ENCODE measurements around the gene FSIP2.

The FSIP2 gene

GRCh38 chr2:185857691-185858090 lies 119.1 kb downstream of the FSIP2 start:
- TF ChIP-seq ISL1 (CRISPR knock-in tag; IDR thresholded peaks at IDR 0.05) (no peak), CREB5 (CRISPR knock-in tag; IDR thresholded peaks at IDR 0.05; ENCODE audit: low read depth) (no peak), PPARA (CRISPR knock-in tag; IDR thresholded peaks at IDR 0.05; ENCODE audit: borderline replicate concordance) (no peak), ZNF565 (CRISPR knock-in tag; conservative IDR thresholded peaks at IDR 0.05; ENCODE audit: low read depth) (no peak), ZNF8 (CRISPR knock-in tag; IDR thresholded peaks at IDR 0.05) (no peak), TOX (CRISPR knock-in tag; IDR thresholded peaks at IDR 0.05; ENCODE audit: borderline replicate concordance) (no peak), ZC3H10 (CRISPR knock-in tag; IDR thresholded peaks at IDR 0.05) (no peak), POU6F1 (CRISPR knock-in tag; IDR thresholded peaks at IDR 0.05; ENCODE audit: borderline replicate concordance, low read depth) (no peak), CSRNP3 (CRISPR knock-in tag; IDR thresholded peaks at IDR 0.05) (no peak), ZFP3 (CRISPR knock-in tag; IDR thresholded peaks at IDR 0.05) (no peak), SNAI2 (CRISPR knock-in tag; IDR thresholded peaks at IDR 0.05) (no peak), RARB (CRISPR knock-in tag; IDR thresholded peaks at IDR 0.05) (no peak), TCF4 (CRISPR knock-in tag; IDR thresholded peaks at IDR 0.05; ENCODE audit: borderline replicate concordance) (no peak)
- no peak for ATAC-seq

GRCh38 chr2:185859506-185859905 lies 120.9 kb downstream of the FSIP2 start:
- TF ChIP-seq RARB (CRISPR knock-in tag; IDR thresholded peaks at IDR 0.05) (no peak), POU6F1 (CRISPR knock-in tag; IDR thresholded peaks at IDR 0.05; ENCODE audit: borderline replicate concordance, low read depth) (no peak), TOX (CRISPR knock-in tag; IDR thresholded peaks at IDR 0.05; ENCODE audit: borderline replicate concordance) (no peak), ZNF8 (CRISPR knock-in tag; IDR thresholded peaks at IDR 0.05) (no peak), CREB5 (CRISPR knock-in tag; IDR thresholded peaks at IDR 0.05; ENCODE audit: low read depth) (no peak), CSDC2 (CRISPR knock-in tag; IDR thresholded peaks at IDR 0.05) (no peak), ARNTL (CRISPR knock-in tag; IDR thresholded peaks at IDR 0.05; ENCODE audit: borderline replicate concordance, low read depth) (no peak), ZNF70 (CRISPR knock-in tag; IDR thresholded peaks at IDR 0.05) (no peak), ZFP30 (CRISPR knock-in tag; IDR thresholded peaks at IDR 0.05) (no peak), BACH2 (CRISPR knock-in tag; IDR thresholded peaks at IDR 0.05; ENCODE audit: borderline replicate concordance) (no peak)
- no peak for ATAC-seq

GRCh38 chr2:185860321-185860720 lies 121.7 kb downstream of the FSIP2 start:
- no peak for TF ChIP-seq CREB5 (CRISPR knock-in tag; IDR thresholded peaks at IDR 0.05; ENCODE audit: low read depth)
- no peak for TF ChIP-seq ZNF8 (CRISPR knock-in tag; IDR thresholded peaks at IDR 0.05)
- no peak for TF ChIP-seq ZFP3 (CRISPR knock-in tag; IDR thresholded peaks at IDR 0.05)
- TF ChIP-seq ESRRG (CRISPR knock-in tag; IDR thresholded peaks at IDR 0.05): no peak
- no peak for TF ChIP-seq CSRNP3 (CRISPR knock-in tag; IDR thresholded peaks at IDR 0.05)
- no peak for TF ChIP-seq ZFP30 (CRISPR knock-in tag; IDR thresholded peaks at IDR 0.05)
- no peak for ATAC-seq
